IPS DF 4.7 (cell line): Measurements from ENCODE around the gene ITPA.
"Not testable (repeated sequence)": the region's sequence is repeated elsewhere in the genome, so short reads cannot be mapped to it uniquely, and the experiment has no call there.

Experiments used
- DNase-seq: peaks from one replicate; pipeline ENCODE4 v3.0.0-alpha.2; 2013; ENCODE audit warnings: low spot score; ENCODE audit errors: extremely low read depth

Gene ITPA

GRCh38 chr20:3199206-3199605, 10.1 kb upstream of the ITPA start:
- DNase-seq, result no peak

DNA sequence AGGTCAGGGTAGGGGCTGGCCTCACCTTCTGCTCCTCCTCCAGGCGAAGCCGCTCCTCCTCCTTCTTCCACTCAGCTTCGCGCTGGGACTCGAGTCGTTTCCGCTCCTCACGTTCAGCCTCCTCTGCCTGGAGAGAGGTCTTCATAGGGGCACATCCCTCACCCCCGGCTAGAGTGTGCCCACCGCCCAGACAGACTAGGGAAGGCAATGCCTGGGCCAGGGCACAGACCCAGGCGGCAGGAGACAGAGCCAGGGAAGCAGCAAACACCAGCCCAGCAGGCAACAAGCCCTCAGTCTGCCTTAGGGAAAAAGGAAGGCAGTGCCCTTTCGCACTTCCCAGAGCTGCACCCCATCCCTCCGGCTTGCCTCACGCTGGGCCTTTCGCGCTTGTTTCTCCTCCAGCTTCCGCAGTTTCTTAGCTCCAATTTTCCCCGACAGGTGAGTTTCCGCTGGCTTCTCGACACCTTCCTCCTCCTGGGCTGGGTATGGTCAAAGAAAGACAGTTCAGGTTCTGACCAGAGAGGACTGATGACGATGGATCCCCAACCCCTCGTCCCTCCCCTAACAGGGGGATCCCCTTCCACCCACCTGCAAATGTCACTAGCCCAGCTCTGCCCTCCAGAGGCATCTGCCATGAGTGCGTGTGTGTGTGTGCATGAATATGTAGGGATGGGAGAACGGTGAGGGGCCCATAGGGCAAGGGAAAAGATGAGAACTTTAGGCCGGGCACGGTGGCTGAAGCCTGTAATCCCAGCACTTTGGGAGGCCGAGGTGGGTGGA, 9.1 kb upstream of the ITPA start:
- DNase-seq, result no peak

DNA sequence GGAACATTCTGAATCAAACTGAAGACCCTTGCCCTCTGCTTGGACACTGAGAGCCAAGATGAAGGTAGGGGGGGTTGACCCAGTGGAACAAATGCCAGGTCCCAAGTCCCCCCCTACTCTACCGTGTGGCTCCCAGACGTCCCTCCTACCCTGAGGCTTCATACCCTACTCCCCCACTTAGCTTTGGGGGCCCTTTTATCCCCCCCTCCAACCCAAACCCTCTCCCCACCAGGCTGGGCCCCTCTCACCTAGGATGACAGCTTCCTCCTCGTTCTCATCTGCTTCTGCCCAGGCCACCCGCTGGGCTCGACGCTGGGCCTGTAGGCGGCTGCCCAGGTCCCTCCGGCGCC, 6.4 kb upstream of the ITPA start:
- DNase-seq, result no peak

- DNase-seq, result no peak
These were observed 5.8 kb upstream of the ITPA start for GRCh38 chr20:3203315-3204123.

GRCh38 chr20:3204124-3204794, 5.0 kb upstream of the ITPA start, which contains the start of gene DDRGK1:
Gene DDRGK1, minus strand, starts transcription at chr20:3204682. Its CDS starts 55 bp downstream, at chr20:3204627.
- no peak for DNase-seq

DNA sequence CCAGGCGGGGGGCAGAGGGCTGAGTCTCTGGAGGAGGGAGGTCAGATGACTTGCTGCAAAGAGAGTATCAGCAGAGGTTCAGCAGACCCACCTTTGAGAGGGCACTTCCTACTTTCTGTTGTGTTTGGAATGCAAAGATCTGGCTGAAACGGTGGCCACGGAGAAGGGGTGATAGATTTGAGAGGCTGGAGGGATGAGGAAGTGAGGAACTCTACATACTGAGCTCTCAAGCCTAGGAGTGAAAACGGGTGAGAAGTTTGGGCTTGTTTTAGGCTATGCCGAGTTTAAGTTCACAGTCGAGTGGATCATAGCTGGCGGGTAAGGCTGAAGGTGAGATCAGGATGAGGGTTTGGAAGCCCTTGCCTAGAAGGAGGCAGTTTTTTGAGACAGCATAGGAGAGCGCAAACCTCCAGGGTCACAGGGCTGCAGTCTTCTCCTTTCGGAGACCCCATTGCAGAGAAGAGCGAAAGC, 477 bp upstream of the ITPA start:
- no peak for DNase-seq

GRCh38 chr20:3209946-3210317, 634 bp downstream of the ITPA start:
- DNase-seq, result no peak

- DNase-seq, result no peak
These were observed 1.0 kb downstream of the ITPA start for GRCh38 chr20:3210346-3210745.

DNA sequence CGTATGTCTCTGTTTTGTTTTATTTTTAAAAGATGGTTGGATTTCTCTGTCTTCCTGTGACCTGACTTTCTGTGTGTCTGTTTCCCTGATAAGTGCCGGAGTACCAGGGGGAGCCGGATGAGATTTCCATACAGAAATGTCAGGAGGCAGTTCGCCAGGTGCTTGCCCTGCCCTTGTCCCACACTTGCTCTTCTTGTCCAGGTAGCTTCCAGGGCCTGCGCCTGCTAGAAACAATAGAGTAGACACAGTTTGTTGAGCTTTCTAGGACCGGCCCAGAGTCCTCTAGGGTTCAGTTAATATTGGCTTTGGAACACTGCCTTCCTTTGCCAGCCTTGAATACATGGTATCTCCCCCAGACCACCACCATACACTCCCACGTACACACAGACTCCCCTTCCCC, 3.9 kb downstream of the ITPA start:
- no peak for DNase-seq

GRCh38 chr20:3215359-3215917, 6.1 kb downstream of the ITPA start:
- DNase-seq, result not testable (repeated sequence)

DNA sequence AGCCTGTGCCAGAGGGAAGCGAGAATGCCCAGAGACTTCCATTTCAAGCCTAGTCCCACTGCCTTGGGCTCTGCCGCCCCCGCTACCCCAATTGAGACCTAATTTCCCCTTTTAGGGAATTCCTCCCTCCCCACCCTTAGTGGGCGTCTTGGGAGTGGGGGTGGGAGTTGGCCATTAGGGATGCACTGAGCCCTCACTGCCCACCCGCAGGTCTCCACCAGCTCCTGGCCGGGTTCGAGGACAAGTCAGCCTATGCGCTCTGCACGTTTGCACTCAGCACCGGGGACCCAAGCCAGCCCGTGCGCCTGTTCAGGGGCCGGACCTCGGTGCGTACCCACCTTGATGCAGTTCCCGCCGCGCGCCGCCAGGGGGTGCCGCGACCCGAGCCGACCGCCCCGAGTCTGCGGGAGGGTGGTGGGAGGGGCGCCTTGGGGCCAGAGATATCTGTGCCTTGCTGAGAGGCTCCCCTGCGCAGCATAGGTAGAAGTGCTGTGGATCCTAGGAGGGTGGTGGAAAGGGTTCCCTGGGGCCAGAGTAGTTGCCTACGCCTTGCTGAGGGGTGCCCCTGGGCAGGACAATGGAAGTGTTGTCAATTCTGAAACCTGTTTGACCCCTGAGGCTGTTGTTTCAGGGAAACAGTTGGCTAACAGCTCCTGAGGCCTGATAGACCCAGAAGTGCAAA, 9.2 kb downstream of the ITPA start:
- DNase-seq, result no peak

- DNase-seq, result no peak
These were observed 12.3 kb downstream of the ITPA start for GRCh38 chr20:3221398-3222226.

DNA sequence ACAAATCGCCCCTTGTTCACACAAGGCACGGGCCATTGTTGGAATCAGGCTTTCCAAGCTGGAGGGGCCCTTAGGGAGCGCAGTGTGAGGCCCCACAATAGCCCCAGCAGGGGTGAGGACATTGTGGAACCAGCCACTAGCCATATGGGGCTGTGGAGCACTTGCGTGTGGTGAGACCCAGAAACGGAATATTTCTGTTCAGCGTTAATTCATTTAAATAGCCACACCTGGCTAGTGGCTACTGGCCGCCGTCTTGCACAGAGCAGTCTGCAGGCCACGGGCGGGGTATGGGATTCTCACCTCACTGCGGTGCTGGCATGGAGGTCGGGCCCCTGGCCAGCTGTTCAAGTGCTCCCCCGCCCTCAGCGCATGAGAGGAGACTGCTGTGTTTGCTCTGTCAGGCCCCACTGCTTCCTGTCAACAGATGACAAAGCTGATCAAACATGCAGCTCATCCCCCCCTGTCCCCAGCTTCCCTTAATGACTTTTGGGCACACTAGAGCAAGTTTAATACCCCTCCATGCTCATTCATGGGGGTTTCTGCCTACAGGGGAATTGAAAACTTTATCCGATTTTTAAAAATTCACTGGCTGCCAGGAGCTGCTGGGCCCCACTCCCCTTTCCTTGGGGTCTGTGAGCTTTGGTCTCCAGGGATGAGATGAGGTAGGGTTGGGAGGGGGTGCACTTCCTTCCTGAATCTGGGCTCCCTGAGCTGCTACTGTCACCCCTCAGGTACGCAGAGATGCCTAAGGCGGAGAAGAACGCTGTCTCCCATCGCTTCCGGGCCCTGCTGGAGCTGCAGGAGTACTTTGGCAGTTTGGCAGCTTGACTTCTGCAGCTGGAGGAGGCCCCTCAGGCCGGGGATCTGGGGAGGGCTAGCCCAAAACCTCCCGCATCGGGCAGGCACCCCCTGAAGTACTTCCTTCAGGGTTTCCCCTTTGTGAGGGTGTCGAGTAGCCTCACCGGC, 13.6 kb downstream of the ITPA start:
- no peak for DNase-seq

- DNase-seq, result no peak
These were observed 14.3 kb downstream of the ITPA start for GRCh38 chr20:3223651-3223993.

DNA sequence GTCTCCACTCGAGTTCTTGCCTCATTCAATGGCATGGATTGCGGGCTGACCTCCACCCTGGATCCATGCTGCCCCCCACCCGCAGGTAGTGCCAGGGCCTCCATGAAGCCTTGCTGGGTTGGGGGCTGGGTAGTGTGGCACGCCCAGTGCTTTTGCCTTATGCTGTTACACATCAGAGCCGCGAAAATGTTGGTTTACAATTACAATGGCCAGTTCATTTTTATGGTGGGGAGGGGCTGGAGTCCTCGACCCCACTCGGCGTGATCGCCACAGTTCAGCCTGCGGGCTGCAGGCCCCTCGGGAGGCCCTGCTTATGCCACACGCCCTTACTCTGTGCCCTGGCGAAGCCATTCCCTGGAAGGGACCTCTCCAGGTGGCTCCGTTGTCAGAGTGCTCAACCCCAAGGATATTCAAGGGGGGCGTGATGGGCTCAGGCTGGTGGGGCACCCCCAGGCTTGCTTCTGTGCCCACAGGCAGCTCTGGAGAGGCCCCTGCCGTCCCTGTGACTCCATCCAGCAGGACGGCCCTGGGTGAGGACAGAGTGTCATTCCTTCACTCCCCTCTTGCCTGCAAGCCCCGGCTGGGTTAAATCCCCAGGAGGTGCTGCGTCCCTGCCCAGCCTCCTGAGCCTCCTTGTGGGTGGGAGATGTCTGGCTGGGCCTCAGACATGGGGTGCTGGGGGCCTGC, 14.8 kb downstream of the ITPA start:
- DNase-seq, result no peak

- no peak for DNase-seq
These were observed 15.6 kb downstream of the ITPA start for GRCh38 chr20:3224681-3225421.

DNA sequence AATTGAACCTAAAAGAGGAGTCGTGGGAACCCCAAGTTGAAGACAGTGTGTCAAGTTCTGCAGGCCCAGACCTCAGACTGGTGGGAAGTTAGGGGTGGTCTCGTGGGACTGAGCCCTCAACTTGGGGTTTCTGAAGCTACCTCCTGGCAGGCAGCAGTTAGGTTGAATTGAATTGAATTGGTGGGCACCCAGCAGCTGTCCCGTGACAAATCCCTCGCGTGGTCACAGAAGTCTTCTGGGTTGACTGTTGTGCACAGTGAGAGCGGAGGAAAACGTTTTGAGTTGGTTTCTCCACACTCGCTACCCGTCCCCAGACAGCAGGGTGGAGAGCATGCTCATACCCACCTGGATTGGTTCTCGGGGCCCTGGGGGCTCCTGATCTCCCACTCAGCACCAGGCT, 16.8 kb downstream of the ITPA start:
- DNase-seq, result no peak

DNA sequence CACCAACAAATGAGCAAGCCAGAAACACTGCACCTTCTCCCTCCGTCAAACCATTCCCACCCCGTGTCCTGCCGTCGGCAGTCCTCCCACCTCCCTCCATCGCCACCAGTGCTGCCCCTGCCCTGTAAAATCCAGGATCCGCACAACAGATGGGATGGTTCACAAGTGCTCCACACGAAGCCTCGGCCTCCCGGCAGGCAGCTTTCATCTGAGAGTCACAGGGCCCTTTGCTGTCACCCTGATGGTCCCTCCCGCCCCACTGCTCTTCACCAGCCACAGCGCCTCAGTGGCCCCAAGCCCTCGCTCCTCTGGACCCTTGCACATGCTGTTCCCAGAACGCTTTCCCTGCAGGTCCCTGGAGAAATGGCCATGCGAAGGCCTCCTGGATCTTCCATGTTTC, 17.6 kb downstream of the ITPA start:
- DNase-seq, result no peak
